Measurements from ENCODE around the gene FHOD3.

The FHOD3 gene

GRCh38 chr18:36326771-36327170, 29.3 kb downstream of the FHOD3 start:
- no peak overlapping the region for H2AFZ ChIP-seq (ENCODE audit: low read length)
- no peak overlapping the region for H3K4me2 ChIP-seq (ENCODE audit: low read depth, low read length, poor library complexity, severe bottlenecking)
- H3K4me1 ChIP-seq (ENCODE audit: insufficient read depth, low read length, poor library complexity, severe bottlenecking): no peaks in the 10 kb centered on the region
- no peaks in the 10 kb centered on the region for H3K27me3 ChIP-seq (ENCODE audit: insufficient read depth, low read length, poor library complexity, severe bottlenecking)
- no peaks in the 10 kb centered on the region for H3K36me3 ChIP-seq (ENCODE audit: insufficient read depth, low read length)
- no peaks in the 10 kb centered on the region for H3F3A ChIP-seq (ENCODE audit: low read depth)
- H4K20me1 ChIP-seq (ENCODE audit: insufficient read depth, low read length, poor library complexity, severe bottlenecking): no peaks in the 10 kb centered on the region
- no peaks in the 10 kb centered on the region for H3K9me2 ChIP-seq (replicated peaks; ENCODE audit: low read depth, low read length)
- no peaks in the 10 kb centered on the region for H3K9me3 ChIP-seq (ENCODE audit: insufficient read depth, low read depth, low read length)
- TF ChIP-seq, protein P1, sequence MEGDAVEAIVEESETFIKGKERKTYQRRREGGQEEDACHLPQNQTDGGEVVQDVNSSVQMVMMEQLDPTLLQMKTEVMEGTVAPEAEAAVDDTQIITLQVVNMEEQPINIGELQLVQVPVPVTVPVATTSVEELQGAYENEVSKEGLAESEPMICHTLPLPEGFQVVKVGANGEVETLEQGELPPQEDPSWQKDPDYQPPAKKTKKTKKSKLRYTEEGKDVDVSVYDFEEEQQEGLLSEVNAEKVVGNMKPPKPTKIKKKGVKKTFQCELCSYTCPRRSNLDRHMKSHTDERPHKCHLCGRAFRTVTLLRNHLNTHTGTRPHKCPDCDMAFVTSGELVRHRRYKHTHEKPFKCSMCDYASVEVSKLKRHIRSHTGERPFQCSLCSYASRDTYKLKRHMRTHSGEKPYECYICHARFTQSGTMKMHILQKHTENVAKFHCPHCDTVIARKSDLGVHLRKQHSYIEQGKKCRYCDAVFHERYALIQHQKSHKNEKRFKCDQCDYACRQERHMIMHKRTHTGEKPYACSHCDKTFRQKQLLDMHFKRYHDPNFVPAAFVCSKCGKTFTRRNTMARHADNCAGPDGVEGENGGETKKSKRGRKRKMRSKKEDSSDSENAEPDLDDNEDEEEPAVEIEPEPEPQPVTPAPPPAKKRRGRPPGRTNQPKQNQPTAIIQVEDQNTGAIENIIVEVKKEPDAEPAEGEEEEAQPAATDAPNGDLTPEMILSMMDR (conservative IDR thresholded peaks at IDR 0.05; ENCODE audit: low read length): no peak
- TF ChIP-seq EZH2phosphoT487 (IDR thresholded peaks at IDR 0.05; ENCODE audit: borderline replicate concordance): no peak
- no peaks in the 10 kb centered on the region for H3K79me2 ChIP-seq (ENCODE audit: insufficient read depth, low read length)
- H3K4me3 ChIP-seq (ENCODE audit: low read length, poor library complexity, severe bottlenecking): no peak overlapping the region
- no peak overlapping the region for H3K9ac ChIP-seq (ENCODE audit: low read depth, low read length, poor library complexity, severe bottlenecking)

DNA sequence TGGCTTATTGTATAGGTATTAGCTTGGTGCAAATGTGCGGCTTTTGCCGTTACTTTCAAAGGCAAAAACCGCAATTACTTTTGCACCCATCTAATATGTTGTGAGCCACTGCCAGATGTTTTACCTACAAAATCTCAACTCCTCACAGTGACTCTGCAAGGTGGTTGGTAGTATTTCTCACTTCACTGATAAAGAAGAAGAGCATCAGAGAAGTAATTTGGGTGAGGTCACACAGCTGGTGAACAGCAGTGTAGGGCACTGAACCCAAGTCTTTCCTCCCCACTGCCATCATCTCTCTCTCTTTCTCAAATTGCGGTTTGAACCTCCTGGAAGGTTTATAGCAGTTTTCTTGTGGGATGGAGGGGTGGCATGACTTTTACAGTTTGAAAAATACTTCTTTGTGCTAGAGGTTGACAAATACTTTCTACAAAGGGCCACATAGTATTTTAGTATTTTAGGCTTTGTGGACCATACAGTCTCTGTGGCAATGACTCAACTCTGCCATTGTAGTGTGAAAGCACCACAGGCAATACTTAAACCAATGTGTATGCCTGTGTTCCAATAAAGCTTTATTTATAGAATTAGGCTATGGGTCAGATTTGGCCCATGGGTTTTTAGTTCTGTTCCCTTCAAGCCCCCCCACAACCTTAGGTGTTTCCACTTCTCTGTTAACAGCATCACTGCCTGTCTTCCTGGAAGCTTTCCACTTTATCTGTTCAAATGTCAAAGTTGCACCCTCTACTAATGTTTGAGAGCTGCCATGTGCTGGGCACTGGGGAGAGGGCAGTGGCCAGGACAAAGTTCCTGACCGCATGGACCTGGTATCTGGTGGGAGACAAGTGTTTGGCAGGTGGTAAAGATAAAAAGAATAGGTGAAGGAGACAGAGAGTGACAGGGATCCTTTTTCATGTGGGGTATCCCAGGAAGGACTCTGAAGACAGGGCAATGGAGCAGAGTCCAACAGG, 30.1 kb downstream of the FHOD3 start:
- H2AFZ ChIP-seq (ENCODE audit: low read length): no peak overlapping the region
- H4K20me1 ChIP-seq (ENCODE audit: insufficient read depth, low read length, poor library complexity, severe bottlenecking): no peaks in the 10 kb centered on the region
- H3K4me1 ChIP-seq (ENCODE audit: insufficient read depth, low read length, poor library complexity, severe bottlenecking): no peaks in the 10 kb centered on the region
- H3K9me3 ChIP-seq (ENCODE audit: insufficient read depth, low read depth, low read length): no peaks in the 10 kb centered on the region
- H3K79me2 ChIP-seq (ENCODE audit: insufficient read depth, low read length): no peaks in the 10 kb centered on the region
- no peaks in the 10 kb centered on the region for H3K9me2 ChIP-seq (replicated peaks; ENCODE audit: low read depth, low read length)
- H3K36me3 ChIP-seq (ENCODE audit: insufficient read depth, low read length): no peaks in the 10 kb centered on the region
- TF ChIP-seq, protein P1 (conservative IDR thresholded peaks at IDR 0.05; ENCODE audit: low read length): no peak
- no peak for TF ChIP-seq EZH2phosphoT487 (IDR thresholded peaks at IDR 0.05; ENCODE audit: borderline replicate concordance)
- H3K27me3 ChIP-seq (ENCODE audit: insufficient read depth, low read length, poor library complexity, severe bottlenecking): no peaks in the 10 kb centered on the region
- no peaks in the 10 kb centered on the region for H3F3A ChIP-seq (ENCODE audit: low read depth)
- H3K4me2 ChIP-seq (ENCODE audit: low read depth, low read length, poor library complexity, severe bottlenecking): no peak overlapping the region
- no peak overlapping the region for H3K4me3 ChIP-seq (ENCODE audit: low read length, poor library complexity, severe bottlenecking)
- H3K9ac ChIP-seq (ENCODE audit: low read depth, low read length, poor library complexity, severe bottlenecking): no peak overlapping the region

- H3K36me3 ChIP-seq (ENCODE audit: insufficient read depth, low read length): no peaks in the 10 kb centered on the region
- H3K9me3 ChIP-seq (ENCODE audit: insufficient read depth, low read depth, low read length): no peaks in the 10 kb centered on the region
- no peak overlapping the region for H3K4me2 ChIP-seq (ENCODE audit: low read depth, low read length, poor library complexity, severe bottlenecking)
- H3K79me2 ChIP-seq (ENCODE audit: insufficient read depth, low read length): no peaks in the 10 kb centered on the region
- H3K4me1 ChIP-seq (ENCODE audit: insufficient read depth, low read length, poor library complexity, severe bottlenecking): no peaks in the 10 kb centered on the region
- H3K27me3 ChIP-seq (ENCODE audit: insufficient read depth, low read length, poor library complexity, severe bottlenecking): no peaks in the 10 kb centered on the region
- no peak overlapping the region for H2AFZ ChIP-seq (ENCODE audit: low read length)
- no peak overlapping the region for H3K9ac ChIP-seq (ENCODE audit: low read depth, low read length, poor library complexity, severe bottlenecking)
- H3F3A ChIP-seq (ENCODE audit: low read depth): no peaks in the 10 kb centered on the region
- H3K4me3 ChIP-seq (ENCODE audit: low read length, poor library complexity, severe bottlenecking): no peak overlapping the region
- H4K20me1 ChIP-seq (ENCODE audit: insufficient read depth, low read length, poor library complexity, severe bottlenecking): no peaks in the 10 kb centered on the region
- no peaks in the 10 kb centered on the region for H3K9me2 ChIP-seq (replicated peaks; ENCODE audit: low read depth, low read length)
- TF ChIP-seq EZH2phosphoT487 (IDR thresholded peaks at IDR 0.05; ENCODE audit: borderline replicate concordance): no peak
- TF ChIP-seq, protein P1 (conservative IDR thresholded peaks at IDR 0.05; ENCODE audit: low read length): no peak
These were observed 30.9 kb downstream of the FHOD3 start for GRCh38 chr18:36328385-36328858.
